A549 (cell line): ENCODE data around the gene LRIT3.

Experiments
- BHLHE40 ChIP-seq: IDR thresholded peaks from 2 replicates; pipeline ENCODE4 v1.6.1; 2012; ENCODE audit warnings: low read depth, low read length, inconsistent platforms
- CEBPB ChIP-seq, 2 experiments: fragments of >200 bp in 1 of 2; sonication (Bioruptor Twin) in 1 of 2; formaldehyde crosslinking in 1 of 2; IDR thresholded peaks; 2 replicates each; pipeline ENCODE4 v1.6.1; 2012 to 2016
- CTCF ChIP-seq: fragments of >200 bp; sonication (Bioruptor Twin); formaldehyde crosslinking; IDR thresholded peaks from 3 replicates; pipeline ENCODE4 v1.5.1; 2016
- EP300 ChIP-seq, 2 experiments: fragments of >200 bp; sonication (Bioruptor Twin); formaldehyde crosslinking; IDR thresholded peaks; 2 replicates in 1 of 2; 3 replicates in 1 of 2; pipeline ENCODE4 v1.6.1; 2016 to 2017
- HDAC2 ChIP-seq: fragments of 200-600 bp; sonication (generic); IDR thresholded peaks from 2 replicates; pipeline ENCODE4 v1.6.1; 2016
- HEYL ChIP-seq: fragments of 250-450 bp; sonication (Bioruptor Pico); IDR thresholded peaks from 2 replicates; pipeline ENCODE4 v1.8.0; 2021; ENCODE audit warnings: mild to moderate bottlenecking, moderate library complexity
- POLR2A ChIP-seq: IDR thresholded peaks from 2 replicates; pipeline ENCODE4 v1.6.1; 2012; ENCODE audit warnings: mild to moderate bottlenecking, low read length
- RAD21 ChIP-seq, 2 experiments: fragments of >200 bp in 1 of 2; sonication (Bioruptor Twin) in 1 of 2; formaldehyde crosslinking in 1 of 2; IDR thresholded peaks in 1 of 2; conservative IDR thresholded peaks in 1 of 2; 2 replicates in 1 of 2; 3 replicates in 1 of 2; pipeline ENCODE4 v1.6.1; 2012 to 2018; ENCODE audit warnings: inconsistent platforms in 1 of 2
- REST ChIP-seq: fragments of 200-600 bp; sonication (generic); IDR thresholded peaks from 2 replicates; pipeline ENCODE4 v1.6.1; 2016; ENCODE audit warnings: antibody characterized with exemption, mild to moderate bottlenecking, moderate library complexity
- RFX5 ChIP-seq: fragments of 450-650 bp; IDR thresholded peaks from 2 replicates; pipeline ENCODE4 v1.7.1; 2014; ENCODE audit warnings: antibody characterized with exemption, mild to moderate bottlenecking, moderate library complexity
- ZFP36 ChIP-seq: fragments of 450-650 bp; IDR thresholded peaks from 2 replicates; pipeline ENCODE4 v1.6.1; 2014; ENCODE audit warnings: borderline replicate concordance; ENCODE audit not compliant: partially characterized antibody

GRCh38 chr4:109873791-109874514 lies 26.0 kb downstream of the LRIT3 start:
- no peak for TF ChIP-seq CTCF
- TF ChIP-seq POLR2A: no peak
- no peak for TF ChIP-seq EP300 (IDR thresholded peaks at IDR 0.05)
- no peak for TF ChIP-seq CEBPB (IDR thresholded peaks at IDR 0.05)
- TF ChIP-seq RAD21 (conservative IDR thresholded peaks at IDR 0.05 in 1 of 2, IDR thresholded peaks at IDR 0.05 in 1 of 2): no peak
- no peak for TF ChIP-seq RFX5
- TF ChIP-seq BHLHE40: no peak
- TF ChIP-seq REST: no peak
- no peak for TF ChIP-seq ZFP36
- TF ChIP-seq HEYL (CRISPR knock-in tag): no peak
- TF ChIP-seq HDAC2: no peak
